ENCODE results near the gene ZMYM3.

Gene ZMYM3

GRCh38 chrX:71210816-71211215 lies 43.1 kb downstream of the ZMYM3 start:
- no peak for ATAC-seq

GRCh38 chrX:71199252-71200008 lies 54.5 kb downstream of the ZMYM3 start:
- no peak for ATAC-seq

- peak; percentile 54 to 59 for ATAC-seq
These were observed 55.9 kb downstream of the ZMYM3 start for GRCh38 chrX:71198066-71198465.

- peak; percentile 81 to 85 for ATAC-seq
These were observed 57.8 kb downstream of the ZMYM3 start for GRCh38 chrX:71195964-71196649.

GRCh38 chrX:71191248-71191647 lies 62.7 kb downstream of the ZMYM3 start:
- ATAC-seq: no peak
